AG04449 (cell line): ENCODE results near the gene PPP1R7.

Source experiments
- CTCF ChIA-PET: fragments of 350-600 bp; formaldehyde crosslinking; extraction: SDS; loops from one replicate; lab custom pipeline; 2021; ENCODE audit warnings: antibody characterized with exemption; lab: Yijun Ruan, JAX
- POLR2A ChIA-PET: fragments of 400-600, 350-600 bp; formaldehyde crosslinking; extraction: SDS; loops from one replicate; lab custom pipeline; 2020; ENCODE audit warnings: antibody characterized with exemption, inconsistent platforms; lab: Yijun Ruan, JAX
- DNase-seq: peaks from one replicate; pipeline ENCODE4 v3.0.0-alpha.2; 2010; ENCODE audit warnings: low read depth, low spot score
- H3K4me3 ChIP-seq: 2 replicates; pipeline ENCODE4 v1.5.1; 2011; ENCODE audit warnings: low read depth, mild to moderate bottlenecking, control low read depth, low read length
- CTCF ChIP-seq: IDR thresholded peaks from one replicate; pipeline ENCODE4 v1.5.1; 2011; ENCODE audit warnings: mild to moderate bottlenecking, moderate library complexity, low read length, control low read depth, inconsistent platforms; ENCODE audit not compliant: insufficient read depth; ENCODE audit errors: missing control alignments

PPP1R7 gene

DNA sequence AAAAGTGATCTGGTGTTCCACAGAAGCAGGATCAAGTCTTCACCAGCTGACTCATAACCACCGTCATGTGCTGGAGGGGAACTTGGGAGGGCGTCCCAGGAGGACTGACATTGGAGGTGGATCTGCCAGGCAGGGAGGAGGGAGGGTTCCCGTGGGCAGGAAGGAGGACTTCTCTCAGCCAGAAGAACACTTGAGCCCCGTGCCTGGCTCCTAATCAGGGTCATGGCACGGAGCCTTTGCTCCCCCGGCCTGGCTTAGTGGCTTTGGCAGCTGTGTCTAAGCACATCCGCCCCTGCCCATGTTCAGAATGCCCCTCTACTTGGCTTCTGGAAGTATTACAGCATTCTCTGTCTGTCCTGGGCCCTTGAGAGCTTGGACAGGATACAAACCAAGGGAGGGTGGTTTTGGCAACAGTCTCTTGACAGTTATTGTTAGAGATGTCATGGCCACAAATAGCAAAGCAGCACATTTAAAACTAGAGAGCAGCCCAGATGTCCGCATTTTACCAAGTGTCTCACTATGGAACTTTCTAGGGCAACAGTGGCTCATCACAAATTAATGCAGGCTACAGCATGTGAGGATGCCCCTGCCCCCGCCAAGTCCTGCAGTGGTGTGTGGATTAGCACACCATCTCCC is 11.5 kb downstream of the PPP1R7 start:
- DNase-seq, result peak; percentile 40
- POLR2A ChIA-PET, result no interaction called here
- TF ChIP-seq CTCF, result no peak
- no peak overlapping the region for H3K4me3 ChIP-seq
- CTCF ChIA-PET, result no interaction called here

GRCh38 chr2:241163601-241164118 is 13.4 kb downstream of the PPP1R7 start:
- H3K4me3 ChIP-seq, result no peak overlapping the region
- ChIA-PET CTCF (no interaction called here), POLR2A (no interaction called here)
- DNase-seq, result no peak
- TF ChIP-seq CTCF, result no peak

GRCh38 chr2:241168366-241168765 is 18.1 kb downstream of the PPP1R7 start:
- CTCF ChIA-PET, result interaction anchor here (1.2 kb wide), 1 partner anchor 15 kb away, joined by 3 read pairs; no protein-coding TSS in a partner anchor
- POLR2A ChIA-PET, result no interaction called here
- DNase-seq, result no peak
- no peak for TF ChIP-seq CTCF
- no peak overlapping the region for H3K4me3 ChIP-seq

DNA sequence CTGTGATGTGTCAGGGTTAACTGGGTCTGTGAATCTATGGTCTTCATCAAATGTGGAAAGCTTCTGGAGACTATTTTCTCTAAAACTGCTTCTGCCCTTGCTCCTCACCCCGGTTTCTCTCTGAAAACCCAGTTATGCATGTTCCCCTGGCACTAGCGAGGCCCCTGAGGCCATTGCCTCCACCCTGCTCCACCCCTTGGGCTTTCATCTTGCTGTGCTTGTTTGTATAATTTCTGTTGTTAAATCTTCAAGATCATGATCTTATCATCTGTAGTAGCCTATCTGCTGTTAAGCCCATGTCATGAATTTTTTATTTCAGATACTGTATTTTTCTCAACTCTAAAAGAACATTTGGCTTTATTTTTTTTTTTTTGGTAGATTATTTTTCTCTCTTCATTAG is 23.3 kb downstream of the PPP1R7 start:
- no peak for TF ChIP-seq CTCF
- H3K4me3 ChIP-seq, result no peak overlapping the region
- POLR2A ChIA-PET, result no interaction called here
- CTCF ChIA-PET, result interaction anchor here (2.1 kb wide), 1 partner anchor 11 kb away, joined by 6 read pairs; no protein-coding TSS in a partner anchor
- no peak for DNase-seq

- no peak for DNase-seq
- no peak overlapping the region for H3K4me3 ChIP-seq
- POLR2A ChIA-PET, result interaction anchor here (0.6 kb wide), 1 partner anchor 510 kb away, joined by 3 read pairs; no protein-coding TSS in a partner anchor
- CTCF ChIA-PET, result no interaction called here
- TF ChIP-seq CTCF, result no peak
Measured at GRCh38 chr2:241177526-241178334, 27.5 kb downstream of the PPP1R7 start.

GRCh38 chr2:241178961-241179360 is 28.7 kb downstream of the PPP1R7 start:
- H3K4me3 ChIP-seq, result no peak overlapping the region
- no peak for TF ChIP-seq CTCF
- ChIA-PET CTCF (no interaction called here), POLR2A (no interaction called here)
- no peak for DNase-seq
